Testis (tissue), 3 donors: ENCODE results near the gene DPYSL3. TPM values are rescaled to one million over a fixed set of nuclear protein-coding genes. Genes with fewer than 3 reads are reported as not detected.

Source experiments
- DNase-seq: peaks from one replicate; pipeline ENCODE4 v3.0.0-alpha.2; 2019
- H3K27ac ChIP-seq, 2 donors: fragments of 200-600 bp; sonication (generic); one replicate each; pipeline ENCODE4 v1.5.1; 2019
- H3K27me3 ChIP-seq: fragments of 200-600 bp; sonication (generic); one replicate; pipeline ENCODE4 v1.5.1; 2019
- H3K36me3 ChIP-seq: fragments of 200-600 bp; sonication (generic); one replicate; pipeline ENCODE4 v1.5.1; 2017; ENCODE audit warnings: low read depth; ENCODE audit errors: missing control alignments
- H3K4me1 ChIP-seq: fragments of 200-600 bp; sonication (generic); one replicate; pipeline ENCODE4 v1.5.1; 2019
- H3K4me3 ChIP-seq, 2 donors: fragments of 200-600 bp; sonication (generic); one replicate each; pipeline ENCODE4 v1.5.1; 2017 to 2019
- H3K9me3 ChIP-seq: fragments of 200-600 bp; sonication (generic); one replicate; pipeline ENCODE4 v1.5.1; 2017
- POLR2A ChIP-seq: fragments of 450-650 bp; IDR thresholded peaks from one replicate; pipeline ENCODE4 v1.6.1; 2017; ENCODE audit warnings: antibody characterized with exemption, mild to moderate bottlenecking, moderate library complexity
- WGBS, 2 donors: methylation state at CpG; one replicate each; pipeline ENCODE4 v1.1.5; 2018; 5-methylcytosine and 5-hydroxymethylcytosine counted together
- intact Hi-C: fragments of 100-400 bp; cut with DNase I; formaldehyde crosslinking; loops from one replicate; pipeline ENCODE4 v1.15.1; 2023; ENCODE audit warnings: low total_unique reads
- polyA plus RNA-seq: library from polyadenylated mRNA; stranded (reverse); fragments of 350-450 nt; fragmentation: Illumina TruSeq; extraction: RNeasy Lipid Tissue Mini Kit (QIAGEN cat#74804); gene quantifications from one replicate; pipeline ENCODE4 v1.2.3, GENCODE V29; 2014; ENCODE audit warnings: low read depth, low replicate concordance; ENCODE audit not compliant: insufficient read depth
- total RNA-seq, 2 donors: library from RNA; depleted of rRNA; stranded (reverse); fragments of >200 nt; gene quantifications; one replicate each; pipeline ENCODE4 v1.2.3, GENCODE V29; 2016
- TF ChIP-seq, protein P1 (sequence below), 3 experiments: fragments of 450-650 bp in 2 of 3; fragments of 200-600 bp in 1 of 3; sonication (generic) in 1 of 3; IDR thresholded peaks; one replicate each; pipeline ENCODE4 v1.5.1; 2016 to 2019; ENCODE audit warnings: antibody characterized with exemption in 3 of 3, mild to moderate bottlenecking in 2 of 3, moderate library complexity in 1 of 3

DPYSL3 gene
- total and polyA plus RNA-seq, 3 donors from 2014 or later: 42.5 to 71.6 (median 68.9) TPM

DNA sequence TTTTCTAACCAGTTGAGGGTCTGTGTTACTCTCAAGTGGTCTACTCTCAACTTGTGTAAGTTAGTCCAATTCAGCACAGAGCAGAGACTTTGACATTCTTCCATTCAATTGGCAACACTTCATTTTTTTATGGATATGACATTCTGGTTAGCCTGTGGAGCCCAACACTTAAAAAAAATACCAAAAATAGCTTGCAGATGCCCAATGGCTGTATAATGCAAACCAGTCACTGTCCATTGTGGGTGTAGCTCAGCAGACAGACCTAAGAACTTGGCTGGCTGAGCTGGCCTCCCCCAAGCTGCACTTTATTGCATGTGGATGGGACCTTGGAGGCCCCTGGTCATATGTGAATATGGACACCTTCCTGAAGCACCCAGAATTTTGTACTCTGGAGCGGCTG, 103.2 kb downstream of the DPYSL3 start:
- no peaks in the 10 kb centered on the region for H3K36me3 ChIP-seq
- 96 to 100% methylated on average over 1 of the region's 1 CpG for WGBS, 2 donors
- H3K9me3 ChIP-seq: no peaks in the 10 kb centered on the region
- peaks cover 35% of the 10 kb centered on the region for H3K4me1 ChIP-seq
- intact Hi-C loops: no loop called here
- H3K27ac ChIP-seq: peak overlapping the region; percentile 8 to 65
- no peak overlapping the region for H3K4me3 ChIP-seq
- H3K27me3 ChIP-seq: no peaks in the 10 kb centered on the region
- DNase-seq: no peak
- TF ChIP-seq POLR2A: no peak

DNA sequence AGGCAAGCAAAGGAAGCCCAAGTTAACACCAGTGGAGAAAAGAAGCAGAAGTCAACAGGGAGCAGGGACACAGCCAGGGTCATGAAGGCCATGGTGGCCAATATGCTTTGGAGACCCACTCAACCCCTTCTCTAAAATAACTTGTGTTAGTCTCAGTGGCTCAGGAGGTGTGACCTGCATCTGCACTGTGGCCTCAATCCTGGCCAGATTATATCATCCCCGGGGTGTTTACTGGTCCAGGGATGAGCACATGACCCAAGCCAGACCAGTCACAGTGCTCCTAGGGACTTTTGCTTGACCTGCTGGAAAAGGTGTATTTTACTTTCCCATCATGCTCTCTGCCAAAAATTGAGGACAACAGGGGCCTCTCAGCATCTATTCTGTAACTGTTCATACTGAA, 105.2 kb downstream of the DPYSL3 start:
- Histone ChIP-seq H3K27me3 (no peaks in the 10 kb centered on the region), H3K4me1 (peaks cover 43% of the 10 kb centered on the region), H3K27ac (peak overlapping the region; percentile 75 to 88), H3K36me3 (no peaks in the 10 kb centered on the region), H3K4me3 (no peak overlapping the region), H3K9me3 (no peaks in the 10 kb centered on the region)
- DNase-seq: no peak
- TF ChIP-seq POLR2A: no peak
- TF ChIP-seq, protein P1, sequence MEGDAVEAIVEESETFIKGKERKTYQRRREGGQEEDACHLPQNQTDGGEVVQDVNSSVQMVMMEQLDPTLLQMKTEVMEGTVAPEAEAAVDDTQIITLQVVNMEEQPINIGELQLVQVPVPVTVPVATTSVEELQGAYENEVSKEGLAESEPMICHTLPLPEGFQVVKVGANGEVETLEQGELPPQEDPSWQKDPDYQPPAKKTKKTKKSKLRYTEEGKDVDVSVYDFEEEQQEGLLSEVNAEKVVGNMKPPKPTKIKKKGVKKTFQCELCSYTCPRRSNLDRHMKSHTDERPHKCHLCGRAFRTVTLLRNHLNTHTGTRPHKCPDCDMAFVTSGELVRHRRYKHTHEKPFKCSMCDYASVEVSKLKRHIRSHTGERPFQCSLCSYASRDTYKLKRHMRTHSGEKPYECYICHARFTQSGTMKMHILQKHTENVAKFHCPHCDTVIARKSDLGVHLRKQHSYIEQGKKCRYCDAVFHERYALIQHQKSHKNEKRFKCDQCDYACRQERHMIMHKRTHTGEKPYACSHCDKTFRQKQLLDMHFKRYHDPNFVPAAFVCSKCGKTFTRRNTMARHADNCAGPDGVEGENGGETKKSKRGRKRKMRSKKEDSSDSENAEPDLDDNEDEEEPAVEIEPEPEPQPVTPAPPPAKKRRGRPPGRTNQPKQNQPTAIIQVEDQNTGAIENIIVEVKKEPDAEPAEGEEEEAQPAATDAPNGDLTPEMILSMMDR (IDR thresholded peaks at IDR 0.05): no peak
- 75 to 86% methylated on average over 1 of the region's 1 CpG for WGBS, 2 donors
- intact Hi-C loops: no loop called here

DNA sequence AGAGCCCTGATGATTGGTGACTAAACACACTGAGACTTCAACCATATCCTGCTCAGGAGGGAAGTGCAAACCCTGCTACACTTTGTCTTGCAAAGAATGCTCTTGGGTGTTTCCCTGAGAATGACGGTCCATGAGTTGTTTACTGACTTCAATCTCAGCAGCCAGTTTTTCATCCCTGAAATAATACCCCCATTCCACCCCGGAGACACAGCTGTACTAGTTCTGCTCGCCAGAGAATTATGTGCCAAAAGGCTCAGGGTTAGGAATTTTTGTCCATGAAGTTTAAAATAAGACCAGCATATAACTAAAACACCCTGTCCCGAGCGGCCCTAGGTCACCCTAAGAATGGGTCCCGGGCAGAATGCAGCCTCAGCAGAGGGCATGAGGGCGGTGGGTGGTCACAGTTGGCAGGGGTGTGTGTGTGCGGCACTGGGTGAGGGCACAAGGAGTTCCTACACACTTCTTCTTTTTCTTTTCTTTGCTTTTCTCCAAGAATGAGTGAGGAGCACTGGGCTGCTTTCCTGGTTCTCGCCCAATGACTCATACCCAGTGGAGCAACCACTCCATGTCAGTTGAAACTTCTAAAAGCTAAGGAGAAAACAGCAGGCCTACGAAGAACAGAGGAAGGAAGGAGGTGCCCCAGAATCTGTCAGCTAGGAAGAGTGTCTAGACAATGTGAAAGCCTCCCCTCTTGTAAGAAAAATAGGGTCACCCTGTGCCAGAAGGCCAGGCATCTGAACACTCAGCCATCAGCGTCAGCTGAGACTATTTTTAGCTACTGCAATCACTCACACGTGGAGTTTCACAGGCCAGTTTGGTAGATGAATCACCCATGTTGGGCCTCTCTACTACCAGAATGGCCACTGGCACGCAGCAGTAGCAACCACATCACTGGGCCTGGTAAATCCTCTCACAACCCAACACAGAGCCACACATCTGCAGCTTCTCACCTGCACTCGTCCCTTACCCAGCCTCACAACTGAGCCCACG, 105.9 kb downstream of the DPYSL3 start:
- peak overlapping the region; percentile 75 to 88 for H3K27ac ChIP-seq
- no peak overlapping the region for H3K4me3 ChIP-seq
- intact Hi-C loops: no loop called here
- peak; percentile 52 for DNase-seq
- H3K27me3 ChIP-seq: no peaks in the 10 kb centered on the region
- no peaks in the 10 kb centered on the region for H3K36me3 ChIP-seq
- 49 to 55% methylated on average over 14 to 15 of the region's 15 CpGs for WGBS, 2 donors
- TF ChIP-seq, protein P1 (IDR thresholded peaks at IDR 0.05): no peak
- TF ChIP-seq POLR2A: no peak
- peaks cover 43% of the 10 kb centered on the region for H3K4me1 ChIP-seq
- no peaks in the 10 kb centered on the region for H3K9me3 ChIP-seq

DNA sequence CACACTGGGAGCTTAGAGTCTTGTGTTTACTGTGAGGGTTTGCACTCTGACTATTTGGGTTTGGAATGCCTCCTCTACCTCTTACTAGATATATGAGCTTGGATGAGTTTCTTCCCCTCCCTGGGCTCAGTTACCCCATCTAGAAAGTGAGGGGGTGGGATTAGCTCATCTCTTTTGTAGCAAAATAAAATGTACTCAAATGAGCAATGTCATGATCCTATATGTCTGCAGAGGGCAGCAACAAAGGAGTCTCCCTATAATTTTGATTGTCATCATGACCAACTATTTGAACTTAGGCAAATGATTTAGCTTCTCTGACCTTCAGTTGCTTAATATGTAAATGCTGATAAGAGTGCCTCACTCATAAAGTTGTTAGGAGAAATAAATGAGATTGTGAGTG, 109.0 kb downstream of the DPYSL3 start:
- H3K27me3 ChIP-seq: no peaks in the 10 kb centered on the region
- no peak overlapping the region for H3K4me3 ChIP-seq
- H3K9me3 ChIP-seq: no peaks in the 10 kb centered on the region
- H3K36me3 ChIP-seq: no peaks in the 10 kb centered on the region
- H3K27ac ChIP-seq: peak overlapping the region; percentile 42 to 55
- intact Hi-C loops: no loop called here
- no peak for DNase-seq
- H3K4me1 ChIP-seq: peaks cover 43% of the 10 kb centered on the region
- TF ChIP-seq, protein P1 (IDR thresholded peaks at IDR 0.05): no peak
- TF ChIP-seq POLR2A: no peak

DNA sequence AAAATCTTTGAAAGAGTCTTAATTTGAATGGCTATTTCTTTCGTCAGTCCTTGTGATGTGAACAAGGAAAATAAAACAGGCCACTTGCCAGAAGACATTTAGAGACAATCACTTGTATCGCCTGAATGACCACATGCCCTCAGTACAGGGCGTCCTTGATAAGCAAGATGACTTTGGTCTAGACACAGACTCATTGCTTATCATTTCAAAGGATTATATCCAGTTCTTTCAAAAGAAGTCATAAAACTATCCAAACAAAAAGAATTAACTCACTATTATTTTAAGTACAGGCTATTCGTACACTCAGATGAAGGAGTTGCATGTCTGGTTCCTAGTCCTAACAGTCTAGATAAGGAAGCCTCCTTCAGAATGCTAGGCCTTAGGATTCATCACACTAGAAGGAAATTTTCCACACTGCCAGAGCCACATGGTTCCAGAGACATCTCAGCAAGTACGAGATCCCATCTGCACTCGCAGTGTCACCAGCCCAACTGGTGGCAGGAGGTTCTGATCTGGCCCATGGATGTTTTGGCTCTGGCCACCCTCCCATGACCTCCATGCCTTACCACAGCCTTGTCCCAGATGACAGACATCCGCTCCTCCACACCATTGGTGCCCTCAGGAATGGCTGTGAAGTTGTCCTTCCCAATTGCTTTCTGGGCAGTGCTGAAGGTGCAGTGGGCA, 109.6 kb downstream of the DPYSL3 start:
- Histone ChIP-seq H3K9me3 (no peaks in the 10 kb centered on the region), H3K27me3 (no peaks in the 10 kb centered on the region), H3K36me3 (no peaks in the 10 kb centered on the region), H3K4me3 (no peak overlapping the region), H3K4me1 (peaks cover 38% of the 10 kb centered on the region), H3K27ac (peak overlapping the region; percentile 42 to 55)
- 46 to 57% methylated on average over 7 of the region's 7 CpGs for WGBS, 2 donors
- TF ChIP-seq, protein P1 (IDR thresholded peaks at IDR 0.05): no peak
- TF ChIP-seq POLR2A: no peak
- DNase-seq: peak; percentile 50
- intact Hi-C loops: no loop called here
